K562 (cell line): ENCODE measurements around the gene HMCN2. TPM values are rescaled to one million over a fixed set of nuclear protein-coding genes. Genes with fewer than 3 reads are reported as not detected.

Source experiments
- FOXO4 ChIP-seq: fragments of 450-650 bp; formaldehyde crosslinking; IDR thresholded peaks from 2 replicates; pipeline ENCODE4 v1.4.0; 2020; ENCODE audit warnings: mild to moderate bottlenecking, moderate library complexity
- LARP7 ChIP-seq: fragments of 450-650 bp; IDR thresholded peaks from 2 replicates; pipeline ENCODE4 v1.6.1; 2016
- MGA ChIP-seq: fragments of 450-650 bp; IDR thresholded peaks from 2 replicates; pipeline ENCODE4 v1.6.1; 2016; ENCODE audit warnings: mild to moderate bottlenecking, moderate library complexity
- RAD21 ChIP-seq, 2 experiments: fragments of 250-450 bp in 1 of 2; fragments of 450-650 bp in 1 of 2; sonication (Bioruptor Pico) in 1 of 2; formaldehyde crosslinking in 1 of 2; IDR thresholded peaks in 1 of 2; conservative IDR thresholded peaks in 1 of 2; 2 replicates each; pipeline versions ENCODE4 v1.4.0 to v1.8.0; 2020 to 2022; ENCODE audit warnings: mild to moderate bottlenecking in 2 of 2, moderate library complexity in 1 of 2
- RB1 ChIP-seq: fragments of 450-650 bp; IDR thresholded peaks from 2 replicates; pipeline ENCODE4 v1.6.1; 2017; ENCODE audit warnings: low read depth, mild to moderate bottlenecking
- SAFB ChIP-seq: fragments of 200-400 bp; formaldehyde crosslinking; IDR thresholded peaks from 2 replicates; pipeline ENCODE4 v1.6.1; 2017; ENCODE audit warnings: low read depth, low read length, borderline replicate concordance
- TBL1XR1 ChIP-seq, 2 experiments: IDR thresholded peaks; 2 replicates each; pipeline ENCODE4 v1.6.1; 2012; ENCODE audit warnings: improper control_type of control experiment in 2 of 2, low read length in 2 of 2, mild to moderate bottlenecking in 1 of 2
- ZNF408 ChIP-seq: fragments of 250-450 bp; sonication (Bioruptor Pico); IDR thresholded peaks from 2 replicates; pipeline ENCODE4 v1.4.0; 2020; ENCODE audit warnings: low read depth, mild to moderate bottlenecking, moderate library complexity
- ZNF609 ChIP-seq: sonication (generic); formaldehyde crosslinking; IDR thresholded peaks from 2 replicates; pipeline ENCODE4 v1.8.1; 2023; ENCODE audit warnings: missing genetic modification reagents, mild to moderate bottlenecking, borderline replicate concordance
- polyA plus RNA-seq, 8 experiments: library from polyadenylated mRNA; depleted of rRNA in 4 of 8; stranded (reverse) in 5 of 8; unstranded in 3 of 8; fragments of >200 nt; fragmentation: Nextera tagmentation in 2 of 8; fragmentation: Illumina TruSeq in 1 of 8; extraction: Ambion mirVana in 2 of 8; extraction: Trizol in 1 of 8; gene quantifications; 2 replicates each; pipeline versions ENCODE4 v1.2.1 to v1.2.3, GENCODE V29; 2011 to 2014; ENCODE audit warnings: inconsistent platforms in 1 of 8, missing spikeins in 1 of 8
- total RNA-seq, 7 experiments: library from RNA; depleted of rRNA in 6 of 7; stranded (reverse); fragments of >200 nt in 6 of 7; fragmentation: Illumina TruSeq in 2 of 7; extraction: Trizol in 2 of 7; gene quantifications; 2 replicates each; pipeline versions ENCODE4 v1.2.1 to v1.2.3, GENCODE V29; 2011 to 2021; ENCODE audit warnings: low replicate concordance in 1 of 7

Gene HMCN2
- total and polyA plus RNA-seq, 9 of the 15 experiments (the other 6 are each of a cell fraction or from before 2014, with no cell fraction given) = 0.01 TPM; not detected in 8

- TF ChIP-seq MGA (no peak), TBL1XR1 (IDR thresholded peaks at IDR 0.05; ENCODE audit: low read length in 2 of 2) (no peak), SAFB (no peak), RB1 (peak; percentile 100), FOXO4 (no peak), ZNF408 (no peak), LARP7 (no peak), ZNF609 (CRISPR knock-in tag) (no peak), RAD21 (CRISPR knock-in tag; conservative IDR thresholded peaks at IDR 0.05 in 1 of 2, IDR thresholded peaks at IDR 0.05 in 1 of 2) (peak; percentile 96 to 98)
Measured at GRCh38 chr9:130461218-130461630, 195.7 kb downstream of the HMCN2 start (continued).
